Activated CD4-positive, alpha-beta T cell treated with anti-CD3 and anti-CD28 coated beads, Interleukin-2, amount 50 U/mL, for 16 hours (primary cell): ENCODE data around the gene POLR1B.
"Not testable (repeated sequence)": the region's sequence is repeated elsewhere in the genome, so short reads cannot be mapped to it uniquely, and the experiment has no call there.

Experiments used
- DNase-seq: peaks from one replicate; pipeline ENCODE4 v3.0.0-alpha.2; 2020

POLR1B gene

DNA sequence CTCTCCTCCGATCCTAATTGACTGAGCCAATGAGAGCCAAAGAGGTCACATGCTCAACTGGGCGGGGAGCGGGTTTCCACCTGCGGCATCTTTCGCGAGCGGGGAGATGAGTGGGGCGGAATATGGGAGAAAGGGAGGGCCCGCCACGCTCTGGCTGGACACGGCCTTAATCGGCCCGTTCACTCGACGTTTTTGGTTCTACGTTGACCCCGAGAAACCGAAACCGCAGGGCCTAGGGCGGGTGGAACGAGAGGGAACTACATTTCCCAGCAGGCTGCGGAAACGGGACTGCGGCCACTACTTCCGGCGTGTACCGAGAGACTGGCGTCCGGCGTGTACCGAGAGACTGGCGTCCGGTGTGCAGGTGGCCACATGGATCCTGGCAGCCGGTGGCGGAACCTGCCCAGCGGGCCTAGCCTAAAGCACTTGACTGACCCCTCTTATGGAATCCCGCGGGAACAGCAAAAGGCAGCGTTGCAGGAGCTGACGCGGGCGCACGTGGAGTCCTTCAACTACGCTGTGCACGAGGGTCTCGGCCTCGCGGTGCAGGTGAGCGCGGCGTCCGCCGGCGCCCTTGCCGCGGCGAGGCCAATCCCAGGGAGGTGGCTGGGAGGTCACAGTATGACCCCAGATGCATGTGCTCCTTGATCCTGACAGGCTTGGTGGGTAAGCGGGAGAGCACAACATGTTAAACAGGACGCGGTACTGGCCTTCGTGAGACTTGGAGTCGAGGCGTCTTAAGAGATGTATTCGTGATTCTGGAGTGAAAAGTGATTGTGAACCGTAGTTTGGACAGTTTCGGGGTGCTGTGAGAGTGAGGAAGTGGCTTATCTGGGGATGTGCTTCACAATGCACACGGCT, at the start of gene POLR1B:
Gene POLR1B (plus strand): TSS at position 343 of the 861 bp plus-strand sequence. CDS start 30 bp downstream, at position 373.
- DNase-seq = peak; percentile 87

DNA sequence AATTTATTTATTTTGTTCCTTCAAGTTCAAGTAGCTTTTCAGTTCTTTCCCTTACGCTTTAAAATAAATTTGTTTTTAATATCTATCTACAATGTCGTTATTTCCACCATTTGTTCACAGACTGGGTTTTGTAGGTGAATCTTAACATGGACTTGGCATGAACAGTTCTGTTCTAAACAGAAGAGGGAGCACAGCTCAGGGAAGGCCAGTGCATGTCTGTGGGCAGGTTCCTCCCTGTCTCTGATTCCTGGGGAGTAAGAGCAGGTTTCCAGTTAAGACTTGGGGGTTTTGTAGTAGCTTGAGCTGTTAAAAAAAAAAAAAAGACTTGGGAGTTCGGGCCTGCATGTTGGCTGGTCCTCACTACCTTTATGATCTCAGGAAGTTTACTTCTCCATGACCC, 49.2 kb upstream of the POLR1B start:
- DNase-seq = no peak

- no peak for DNase-seq
These were observed 48.2 kb upstream of the POLR1B start for GRCh38 chr2:112493858-112494648.

GRCh38 chr2:112494828-112495227, 47.4 kb upstream of the POLR1B start:
- DNase-seq = no peak

- DNase-seq = not testable (repeated sequence)
These were observed 46.4 kb upstream of the POLR1B start for GRCh38 chr2:112495878-112496277.

- DNase-seq = peak; percentile 62
These were observed 41.3 kb upstream of the POLR1B start for GRCh38 chr2:112500850-112501484.

DNA sequence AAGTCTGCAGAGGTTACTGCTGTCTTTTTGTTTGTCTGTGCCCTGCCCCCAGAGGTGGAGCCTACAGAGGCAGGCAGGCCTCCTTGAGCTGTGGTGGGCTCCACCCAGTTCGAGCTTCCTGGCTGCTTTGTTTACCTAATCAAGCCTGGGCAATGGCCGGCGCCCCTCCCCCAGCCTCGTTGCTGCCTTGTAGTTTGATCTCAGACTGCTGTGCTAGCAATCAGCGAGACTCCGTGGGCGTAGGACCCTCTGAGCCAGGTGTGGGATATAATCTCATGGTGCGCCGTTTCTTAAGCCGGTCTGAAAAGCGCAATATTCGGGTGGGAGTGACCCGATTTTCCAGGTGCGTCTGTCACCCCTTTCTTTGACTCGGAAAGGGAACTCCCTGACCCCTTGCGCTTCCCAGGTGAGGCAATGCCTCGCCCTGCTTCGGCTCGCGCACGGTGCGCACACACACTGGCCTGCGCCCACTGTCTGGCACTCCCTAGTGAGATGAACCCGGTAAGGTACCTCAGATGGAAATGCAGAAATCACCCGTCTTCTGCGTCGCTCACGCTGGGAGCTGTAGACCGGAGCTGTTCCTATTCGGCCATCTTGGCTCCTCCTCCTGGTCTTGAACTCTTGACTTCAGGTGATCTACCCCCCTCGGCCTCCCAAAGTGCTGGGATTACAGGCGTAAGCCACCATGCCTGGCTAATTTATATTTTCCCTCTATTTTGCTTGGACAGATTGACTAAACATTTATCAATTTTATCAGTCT, 32.8 kb upstream of the POLR1B start:
- DNase-seq = not testable (repeated sequence)

DNA sequence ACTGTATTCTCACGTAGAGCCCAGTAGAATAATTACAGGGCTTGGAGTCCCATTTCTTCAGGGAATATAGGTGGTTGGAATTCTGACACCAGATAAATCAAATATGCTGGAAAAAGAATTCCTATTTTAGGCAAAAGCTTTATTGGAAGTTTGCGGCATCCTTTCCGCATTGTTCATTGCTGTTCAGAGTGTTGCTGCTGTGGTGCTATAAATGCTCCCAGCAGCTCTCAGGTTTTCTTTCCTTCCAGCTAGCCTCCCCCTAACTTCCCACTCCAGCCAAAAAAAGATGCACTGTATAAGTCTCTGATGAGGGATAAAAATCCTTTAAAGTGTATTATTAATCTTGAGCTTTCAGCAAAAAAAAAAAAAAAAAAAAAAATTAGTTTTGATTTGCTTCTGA, 25.5 kb upstream of the POLR1B start:
- DNase-seq = no peak

GRCh38 chr2:112518807-112519206, 23.5 kb upstream of the POLR1B start:
- DNase-seq = no peak

- DNase-seq = no peak
These were observed 22.8 kb upstream of the POLR1B start for GRCh38 chr2:112519506-112519905.

DNA sequence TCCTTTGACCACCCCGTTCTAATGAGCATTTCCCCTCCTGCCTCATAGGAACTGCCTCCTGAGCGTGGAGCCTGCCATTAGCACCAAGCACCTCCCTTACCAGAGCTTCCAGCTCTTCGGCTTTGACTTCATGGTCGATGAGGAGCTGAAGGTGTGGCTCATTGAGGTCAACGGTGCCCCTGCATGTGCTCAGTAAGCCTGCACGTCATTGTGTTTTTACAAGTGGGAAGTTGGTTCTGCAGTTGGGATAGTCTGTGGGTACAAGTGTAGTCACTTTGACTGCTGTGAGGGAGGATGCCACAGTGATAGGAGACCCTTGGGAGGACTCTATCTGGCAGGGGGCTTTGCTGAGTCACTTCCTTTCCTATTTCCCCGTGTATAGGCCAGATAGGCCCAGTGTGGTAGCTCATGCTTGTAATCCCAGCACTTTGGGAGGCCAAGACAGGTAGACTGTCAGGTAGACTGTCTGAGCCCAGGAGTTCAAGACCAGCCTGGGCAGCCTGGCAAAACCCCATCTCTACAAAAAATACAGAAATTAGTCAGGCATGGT, 22.0 kb upstream of the POLR1B start:
- DNase-seq = no peak

DNA sequence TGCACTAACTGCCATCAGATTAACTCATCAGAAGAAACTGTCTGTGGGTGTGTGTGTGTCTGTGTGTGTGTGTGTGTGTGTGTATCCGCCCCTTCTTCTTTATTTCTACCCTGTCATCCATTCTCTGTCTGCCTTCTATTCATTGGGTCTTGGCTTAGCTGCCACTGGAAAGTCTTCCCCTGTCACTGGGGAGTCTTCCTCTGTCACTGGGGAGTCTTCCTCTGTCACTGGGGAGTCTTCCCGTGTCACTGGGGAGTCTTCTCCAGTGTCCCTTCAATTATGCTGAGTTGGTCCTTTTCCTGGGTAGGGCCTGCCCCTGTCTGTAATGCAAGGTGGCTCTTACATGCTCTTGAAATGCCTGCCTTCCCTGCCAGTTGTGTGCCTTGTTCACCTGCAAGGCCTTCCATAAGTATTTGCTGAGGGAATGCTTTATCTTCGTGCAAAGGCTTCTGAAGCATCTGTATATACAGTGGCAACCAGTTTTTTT, 18.9 kb upstream of the POLR1B start:
- no peak for DNase-seq

- DNase-seq = not testable (repeated sequence)
These were observed 18.0 kb upstream of the POLR1B start for GRCh38 chr2:112524276-112524675.

GRCh38 chr2:112528541-112528940, 13.7 kb upstream of the POLR1B start:
- DNase-seq = no peak

- DNase-seq = no peak
These were observed 12.5 kb upstream of the POLR1B start for GRCh38 chr2:112529757-112530156.

- DNase-seq = no peak
These were observed 11.5 kb upstream of the POLR1B start for GRCh38 chr2:112530728-112531127.

GRCh38 chr2:112534826-112535225, 7.4 kb upstream of the POLR1B start:
- no peak for DNase-seq

GRCh38 chr2:112536665-112537064, 5.6 kb upstream of the POLR1B start:
- DNase-seq = not testable (repeated sequence)

- no peak for DNase-seq
These were observed 3.0 kb upstream of the POLR1B start for GRCh38 chr2:112539306-112539705.

- DNase-seq = no peak
These were observed 1.4 kb upstream of the POLR1B start for GRCh38 chr2:112540906-112541305.

DNA sequence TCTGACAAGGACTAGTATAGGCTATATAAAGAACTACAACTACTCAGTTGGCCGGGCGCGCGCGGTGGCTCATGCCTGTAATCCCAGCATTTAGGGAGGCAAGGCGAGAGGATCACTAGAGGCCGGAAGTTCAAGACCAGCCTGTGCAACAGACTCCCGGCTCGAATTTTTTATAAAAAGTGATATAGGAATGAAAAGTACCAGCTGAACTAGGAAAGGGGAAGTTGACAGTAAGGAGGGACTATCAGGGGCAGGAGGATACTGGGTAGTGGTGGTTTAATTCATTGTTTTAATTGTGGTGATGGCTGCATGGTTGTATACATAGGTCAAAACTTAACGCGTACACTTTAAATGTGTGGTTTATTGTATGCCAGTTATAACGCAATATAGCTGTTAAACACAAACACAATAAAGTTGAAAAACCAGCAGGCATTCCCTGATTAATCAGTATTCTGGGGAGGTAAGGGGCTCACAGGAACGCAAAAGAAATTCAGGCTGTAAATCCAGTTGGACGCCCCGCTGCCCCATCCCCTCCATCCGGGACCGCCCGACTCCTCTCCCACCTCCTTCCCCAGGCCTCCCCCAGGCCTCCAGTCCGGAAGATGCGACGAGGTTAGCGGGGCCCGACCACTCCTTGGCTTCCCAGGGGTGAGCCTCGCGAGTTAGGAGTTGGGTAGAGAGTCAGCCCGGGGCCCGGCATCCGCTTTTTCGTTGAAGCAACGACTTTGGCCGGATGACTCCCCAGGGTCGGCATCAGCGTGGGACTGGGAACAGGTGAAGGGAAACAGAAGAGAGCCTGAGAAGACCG, 746 bp upstream of the POLR1B start:
- DNase-seq = no peak
